Fibroblast of lung (primary cell): ENCODE results near the gene ACAA2. TPM values are rescaled to one million over a fixed set of nuclear protein-coding genes. Genes with fewer than 3 reads are reported as not detected.
"Not testable (repeated sequence)": the region's sequence is repeated elsewhere in the genome, so short reads cannot be mapped to it uniquely, and the experiment has no call there.

ENCODE experiments used
- DNase-seq, 2 donors: peaks; one replicate each; pipeline versions ENCODE4 v3.0.0 to v3.0.0-alpha.2; 2010; ENCODE audit warnings: low read depth in 2 of 2
- H2AFZ ChIP-seq: 2 replicates; pipeline ENCODE4 v1.5.1; 2012; ENCODE audit warnings: low read length, control low read depth, inconsistent platforms
- H3K27ac ChIP-seq: 2 replicates; pipeline ENCODE4 v1.5.1; 2011; ENCODE audit warnings: low read length, control low read depth; ENCODE audit not compliant: insufficient read depth
- H3K27me3 ChIP-seq: 2 replicates; pipeline ENCODE4 v1.5.1; 2011; ENCODE audit warnings: mild to moderate bottlenecking, low read length; ENCODE audit not compliant: control insufficient read depth, insufficient read depth
- H3K36me3 ChIP-seq: 2 replicates; pipeline ENCODE4 v1.5.1; 2011; ENCODE audit warnings: low read length; ENCODE audit not compliant: control insufficient read depth, insufficient read depth
- H3K4me1 ChIP-seq: 2 replicates; pipeline ENCODE4 v1.5.1; 2011; ENCODE audit warnings: low read length; ENCODE audit not compliant: control insufficient read depth, insufficient read depth; ENCODE audit errors: extremely low read depth
- H3K4me2 ChIP-seq: 2 replicates; pipeline ENCODE4 v1.5.1; 2011; ENCODE audit warnings: low read length, control low read depth; ENCODE audit not compliant: insufficient read depth; ENCODE audit errors: extremely low read depth
- H3K4me3 ChIP-seq, 4 experiments: fragments of 200-600 bp in 1 of 4; sonication (generic) in 1 of 4; replicated peaks in 1 of 4; 2 replicates each; pipeline ENCODE4 v1.5.1; 2011 to 2016; ENCODE audit warnings: low read length in 4 of 4, low read depth in 3 of 4, mild to moderate bottlenecking in 3 of 4, control low read depth in 2 of 4, inconsistent platforms in 1 of 4, mixed read lengths in 1 of 4; ENCODE audit not compliant: insufficient read depth in 1 of 4; ENCODE audit errors: control extremely low read depth in 1 of 4
- H3K79me2 ChIP-seq: 2 replicates; pipeline ENCODE4 v1.5.1; 2012; ENCODE audit warnings: mild to moderate bottlenecking, low read length, inconsistent platforms; ENCODE audit not compliant: control insufficient read depth, insufficient read depth
- H3K9ac ChIP-seq: 2 replicates; pipeline ENCODE4 v1.5.1; 2011; ENCODE audit warnings: mild to moderate bottlenecking, low read length, control low read depth; ENCODE audit not compliant: insufficient read depth
- H3K9me3 ChIP-seq: 2 replicates; pipeline ENCODE4 v1.5.1; 2012; ENCODE audit warnings: low read depth, low read length; ENCODE audit not compliant: control insufficient read depth, insufficient read depth
- H4K20me1 ChIP-seq: 2 replicates; pipeline ENCODE4 v1.5.1; 2011; ENCODE audit warnings: low read length; ENCODE audit not compliant: control insufficient read depth, insufficient read depth; ENCODE audit errors: extremely low read depth
- CTCF ChIP-seq, 2 donors: IDR thresholded peaks in 1 of 2; conservative IDR thresholded peaks in 1 of 2; 1 replicate in 1 of 2; 2 replicates in 1 of 2; pipeline ENCODE4 v1.5.1; 2011 to 2012; ENCODE audit warnings: low read length in 2 of 2, control low read depth in 1 of 2, inconsistent platforms in 1 of 2, low read depth in 1 of 2, mild to moderate bottlenecking in 1 of 2
- EZH2 ChIP-seq: IDR thresholded peaks from 2 replicates; pipeline ENCODE4 v1.5.1; 2012; ENCODE audit warnings: low read length, control low read depth, mild to moderate bottlenecking; ENCODE audit errors: missing control alignments
- polyA plus RNA-seq, 2 donors: library from polyadenylated mRNA; depleted of rRNA in 1 of 2; stranded (reverse) in 1 of 2; unstranded in 1 of 2; fragments of >200 nt; gene quantifications; 2 replicates each; pipeline ENCODE4 v1.2.1, GENCODE V29; 2011 to 2012; ENCODE audit warnings: missing spikeins in 1 of 2
- total RNA-seq: library from RNA; depleted of rRNA; stranded (reverse); fragments of >200 nt; gene quantifications from 2 replicates; pipeline ENCODE4 v1.2.1, GENCODE V29; 2014

ACAA2 gene
- total and polyA plus RNA-seq, 2 donors (not counting 1 experiment from before 2014, with no cell fraction given): 27.1 to 38.5 TPM

GRCh38 chr18:49813069-49813318 is 339 bp downstream of the ACAA2 start:
- H2AFZ ChIP-seq: peak overlapping the region; percentile 91
- H3K4me3 ChIP-seq: peak overlapping the region; percentile 77 to 98 (median 86)
- H4K20me1 ChIP-seq: no peaks in the 10 kb centered on the region
- H3K27ac ChIP-seq: peak overlapping the region; percentile 91
- H3K4me2 ChIP-seq: peak overlapping the region; percentile 86
- H3K27me3 ChIP-seq: no peaks in the 10 kb centered on the region
- peak overlapping the region; percentile 77 for H3K9ac ChIP-seq
- peaks cover 2% of the 10 kb centered on the region for H3K4me1 ChIP-seq
- H3K36me3 ChIP-seq: no peaks in the 10 kb centered on the region
- TF ChIP-seq CTCF (conservative IDR thresholded peaks at IDR 0.05 in 1 of 2, IDR thresholded peaks at IDR 0.05 in 1 of 2; ENCODE audit: low read depth in 1 of 2, low read length in 2 of 2) (no peak), EZH2 (no peak)
- no peaks in the 10 kb centered on the region for H3K9me3 ChIP-seq
- H3K79me2 ChIP-seq: no peaks in the 10 kb centered on the region
- peak; percentile 42 to 50 for DNase-seq

- Histone ChIP-seq H2AFZ (peak overlapping the region; percentile 91), H3K27me3 (no peaks in the 10 kb centered on the region), H3K79me2 (no peaks in the 10 kb centered on the region), H4K20me1 (no peaks in the 10 kb centered on the region), H3K9ac (peak overlapping the region; percentile 77), H3K4me2 (peak overlapping the region; percentile 86), H3K4me1 (peaks cover 2% of the 10 kb centered on the region), H3K36me3 (no peaks in the 10 kb centered on the region), H3K27ac (peak overlapping the region; percentile 91), H3K4me3 (peak overlapping the region; percentile 77 to 98 (median 86)), H3K9me3 (no peaks in the 10 kb centered on the region)
- TF ChIP-seq EZH2: no peak
- no peak for TF ChIP-seq CTCF (conservative IDR thresholded peaks at IDR 0.05 in 1 of 2, IDR thresholded peaks at IDR 0.05 in 1 of 2; ENCODE audit: low read depth in 1 of 2, low read length in 2 of 2)
- DNase-seq: peak in 1 of 2 donors; percentile 29
Measured at GRCh38 chr18:49812286-49813068, 856 bp downstream of the ACAA2 start.

- Histone ChIP-seq H3K4me2 (no peak overlapping the region), H4K20me1 (no peaks in the 10 kb centered on the region), H3K9ac (no peak overlapping the region), H3K4me1 (peaks cover 2% of the 10 kb centered on the region), H3K4me3 (no peak overlapping the region), H3K79me2 (no peaks in the 10 kb centered on the region), H2AFZ (no peak overlapping the region), H3K36me3 (no peaks in the 10 kb centered on the region), H3K27me3 (no peaks in the 10 kb centered on the region), H3K9me3 (no peaks in the 10 kb centered on the region), H3K27ac (no peak overlapping the region)
- DNase-seq: no peak
- no peak for TF ChIP-seq EZH2
- TF ChIP-seq CTCF (conservative IDR thresholded peaks at IDR 0.05 in 1 of 2, IDR thresholded peaks at IDR 0.05 in 1 of 2; ENCODE audit: low read depth in 1 of 2, low read length in 2 of 2): no peak
Measured at GRCh38 chr18:49811151-49811938, 2.0 kb downstream of the ACAA2 start.

GRCh38 chr18:49808553-49809191 is 4.7 kb downstream of the ACAA2 start:
- not testable (repeated sequence) for DNase-seq, H2AFZ ChIP-seq, H3K4me2 ChIP-seq, H4K20me1 ChIP-seq, H3K4me1 ChIP-seq, H3K9me3 ChIP-seq, H3K79me2 ChIP-seq, H3K27ac ChIP-seq, H3K4me3 ChIP-seq, H3K36me3 ChIP-seq, H3K27me3 ChIP-seq, H3K9ac ChIP-seq
